ENCODE results near the gene SCRN3. TPM values are rescaled to one million over a fixed set of nuclear protein-coding genes. Genes with fewer than 3 reads are reported as not detected.

SCRN3 gene
- total RNA-seq, 1 donor from 2014 or later: 18.0 TPM

DNA sequence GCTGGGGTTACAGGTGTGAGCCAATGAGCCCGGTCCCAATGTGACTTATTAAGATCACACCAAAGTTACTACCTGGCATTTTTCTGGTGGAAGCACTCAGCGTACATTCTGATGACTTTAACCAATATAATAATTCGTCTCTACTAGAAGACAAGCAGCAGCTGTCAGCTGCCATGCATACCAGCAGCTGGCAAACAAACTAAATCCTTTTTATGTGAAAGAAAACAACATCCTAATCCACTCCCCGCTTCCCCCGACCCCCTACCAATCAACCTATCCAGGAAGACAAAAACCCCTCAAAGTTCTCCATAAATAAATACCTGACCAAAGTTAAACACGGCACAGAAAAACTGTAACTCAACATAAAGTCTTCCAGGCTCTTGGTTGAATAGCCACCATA lies 49.2 kb downstream of the SCRN3 start:
- no peaks in the 10 kb centered on the region for H3K27me3 Mint-ChIP-seq
- TF ChIP-seq, protein P1, sequence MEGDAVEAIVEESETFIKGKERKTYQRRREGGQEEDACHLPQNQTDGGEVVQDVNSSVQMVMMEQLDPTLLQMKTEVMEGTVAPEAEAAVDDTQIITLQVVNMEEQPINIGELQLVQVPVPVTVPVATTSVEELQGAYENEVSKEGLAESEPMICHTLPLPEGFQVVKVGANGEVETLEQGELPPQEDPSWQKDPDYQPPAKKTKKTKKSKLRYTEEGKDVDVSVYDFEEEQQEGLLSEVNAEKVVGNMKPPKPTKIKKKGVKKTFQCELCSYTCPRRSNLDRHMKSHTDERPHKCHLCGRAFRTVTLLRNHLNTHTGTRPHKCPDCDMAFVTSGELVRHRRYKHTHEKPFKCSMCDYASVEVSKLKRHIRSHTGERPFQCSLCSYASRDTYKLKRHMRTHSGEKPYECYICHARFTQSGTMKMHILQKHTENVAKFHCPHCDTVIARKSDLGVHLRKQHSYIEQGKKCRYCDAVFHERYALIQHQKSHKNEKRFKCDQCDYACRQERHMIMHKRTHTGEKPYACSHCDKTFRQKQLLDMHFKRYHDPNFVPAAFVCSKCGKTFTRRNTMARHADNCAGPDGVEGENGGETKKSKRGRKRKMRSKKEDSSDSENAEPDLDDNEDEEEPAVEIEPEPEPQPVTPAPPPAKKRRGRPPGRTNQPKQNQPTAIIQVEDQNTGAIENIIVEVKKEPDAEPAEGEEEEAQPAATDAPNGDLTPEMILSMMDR (IDR thresholded peaks at IDR 0.05; ENCODE audit: unreplicated experiment): no peak
- H3K4me3 Mint-ChIP-seq (ENCODE audit: low read depth): no peak overlapping the region
- no peak overlapping the region for H3K27ac Mint-ChIP-seq
- no peaks in the 10 kb centered on the region for H3K9me3 Mint-ChIP-seq (ENCODE audit: low read depth)
- H3K4me1 Mint-ChIP-seq (ENCODE audit: low read depth): peaks cover 3% of the 10 kb centered on the region
- DNase-seq (ENCODE audit: low spot score, unreplicated experiment): no peak
- no peaks in the 10 kb centered on the region for H3K36me3 Mint-ChIP-seq (ENCODE audit: insufficient read depth)

DNA sequence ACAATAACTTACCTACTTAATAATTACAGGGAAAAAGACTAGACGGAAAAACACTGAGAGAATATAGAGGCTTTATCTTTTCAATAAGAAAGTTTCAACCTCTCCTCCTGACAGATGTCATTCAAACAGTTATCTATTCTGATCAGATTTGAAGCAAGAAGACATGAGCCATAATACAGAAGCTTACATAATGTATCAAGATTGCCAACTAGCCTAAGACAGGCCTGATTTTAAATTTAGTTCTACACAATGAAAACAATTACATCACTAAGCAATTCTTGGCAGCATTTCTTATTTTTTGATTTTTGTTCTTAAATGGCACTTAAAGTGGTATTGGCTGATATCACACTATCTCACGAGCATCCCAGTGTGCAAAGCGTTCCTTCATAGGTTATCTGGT lies 49.7 kb downstream of the SCRN3 start:
- TF ChIP-seq, protein P1 (IDR thresholded peaks at IDR 0.05; ENCODE audit: unreplicated experiment): no peak
- H3K36me3 Mint-ChIP-seq (ENCODE audit: insufficient read depth): no peaks in the 10 kb centered on the region
- no peak for DNase-seq (ENCODE audit: low spot score, unreplicated experiment)
- no peak overlapping the region for H3K27ac Mint-ChIP-seq
- no peaks in the 10 kb centered on the region for H3K9me3 Mint-ChIP-seq (ENCODE audit: low read depth)
- H3K27me3 Mint-ChIP-seq: no peaks in the 10 kb centered on the region
- no peak overlapping the region for H3K4me3 Mint-ChIP-seq (ENCODE audit: low read depth)
- H3K4me1 Mint-ChIP-seq (ENCODE audit: low read depth): peaks cover 3% of the 10 kb centered on the region

DNA sequence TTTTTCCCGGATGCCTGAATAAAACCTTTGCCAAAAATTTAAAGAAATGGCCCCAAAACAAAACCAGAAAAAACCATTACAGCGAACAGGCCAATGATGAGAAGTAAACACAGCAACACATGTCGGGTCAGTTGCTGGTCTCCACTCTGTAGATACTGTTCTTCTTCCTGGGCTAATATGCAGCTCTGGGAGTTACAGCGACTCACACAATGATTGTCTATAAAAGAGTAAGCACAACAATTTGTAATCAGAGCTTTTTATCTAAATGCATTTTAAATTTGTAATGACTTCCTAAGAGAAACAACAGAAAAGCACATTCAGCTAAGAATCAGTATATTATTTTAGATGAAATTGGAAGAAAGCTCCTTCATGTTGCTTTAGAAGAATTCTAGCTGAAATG lies 51.0 kb downstream of the SCRN3 start:
- Mint-ChIP-seq H3K4me3 (ENCODE audit: low read depth) (no peak overlapping the region), H3K27me3 (no peaks in the 10 kb centered on the region), H3K36me3 (ENCODE audit: insufficient read depth) (no peaks in the 10 kb centered on the region), H3K9me3 (ENCODE audit: low read depth) (no peaks in the 10 kb centered on the region), H3K4me1 (ENCODE audit: low read depth) (peaks cover 3% of the 10 kb centered on the region), H3K27ac (no peak overlapping the region)
- TF ChIP-seq, protein P1 (IDR thresholded peaks at IDR 0.05; ENCODE audit: unreplicated experiment): no peak
- DNase-seq (ENCODE audit: low spot score, unreplicated experiment): no peak

DNA sequence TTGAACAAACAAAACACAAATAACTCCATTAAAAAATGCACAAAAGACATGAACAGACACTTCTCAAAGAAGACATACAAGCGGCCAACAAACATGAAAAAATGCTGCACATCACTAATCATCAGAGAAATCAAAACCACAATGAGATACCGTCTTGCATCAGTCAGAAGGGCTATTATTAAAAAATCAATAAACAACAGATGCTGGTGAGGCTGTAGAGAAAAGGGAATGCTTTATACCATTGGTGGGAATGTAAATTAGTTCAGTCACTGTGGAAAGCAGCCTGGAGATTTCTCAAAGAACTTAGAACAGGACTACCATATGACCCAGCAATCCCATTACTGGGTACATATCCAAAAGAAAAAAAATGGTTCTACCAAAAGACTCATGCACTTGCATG lies 53.5 kb downstream of the SCRN3 start:
- Mint-ChIP-seq H3K9me3 (ENCODE audit: low read depth) (no peaks in the 10 kb centered on the region), H3K4me1 (ENCODE audit: low read depth) (peaks cover 3% of the 10 kb centered on the region), H3K27me3 (no peaks in the 10 kb centered on the region), H3K4me3 (ENCODE audit: low read depth) (no peak overlapping the region), H3K36me3 (ENCODE audit: insufficient read depth) (no peaks in the 10 kb centered on the region), H3K27ac (no peak overlapping the region)
- TF ChIP-seq, protein P1 (IDR thresholded peaks at IDR 0.05; ENCODE audit: unreplicated experiment): no peak
- DNase-seq (ENCODE audit: low spot score, unreplicated experiment): no peak

DNA sequence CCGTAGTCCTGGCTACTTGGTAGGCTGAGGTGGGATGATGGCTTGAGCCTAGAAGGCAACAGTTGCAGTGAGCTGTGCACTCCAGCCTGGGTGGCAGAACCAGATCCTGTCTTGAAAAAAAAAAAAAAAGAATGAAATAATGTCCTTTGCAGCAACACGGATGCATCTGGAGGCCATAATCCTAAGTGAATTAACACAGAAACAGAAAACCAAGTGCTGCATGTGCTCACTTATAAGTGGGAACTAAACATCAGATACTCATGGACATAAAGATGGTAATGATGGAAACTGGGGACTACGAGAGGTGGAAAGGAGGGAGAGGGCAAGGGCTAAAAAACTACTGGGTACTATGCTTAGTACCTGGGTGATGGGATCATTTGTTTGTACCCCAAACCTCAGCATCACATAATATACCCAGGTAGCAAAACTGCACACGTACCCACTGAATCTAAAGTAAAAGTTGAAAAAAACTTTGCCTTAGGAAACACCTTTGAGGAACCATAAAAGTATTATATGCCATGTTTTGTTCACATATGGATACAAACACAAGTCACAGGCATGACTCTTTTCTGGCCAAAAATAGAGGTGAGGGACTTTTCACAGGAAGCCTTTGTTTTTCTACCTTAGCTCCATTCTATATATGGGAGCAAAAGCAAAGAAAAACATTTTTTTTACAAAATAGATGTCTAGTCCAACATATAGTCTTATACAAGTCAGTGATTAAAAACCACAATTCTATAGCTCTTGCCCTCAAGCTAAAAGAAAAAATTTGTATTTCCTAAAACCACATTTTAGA lies 54.7 kb downstream of the SCRN3 start:
- no peaks in the 10 kb centered on the region for H3K36me3 Mint-ChIP-seq (ENCODE audit: insufficient read depth)
- no peak overlapping the region for H3K4me3 Mint-ChIP-seq (ENCODE audit: low read depth)
- H3K27ac Mint-ChIP-seq: no peak overlapping the region
- TF ChIP-seq, protein P1 (IDR thresholded peaks at IDR 0.05; ENCODE audit: unreplicated experiment): no peak
- H3K4me1 Mint-ChIP-seq (ENCODE audit: low read depth): no peaks in the 10 kb centered on the region
- H3K27me3 Mint-ChIP-seq: no peaks in the 10 kb centered on the region
- no peaks in the 10 kb centered on the region for H3K9me3 Mint-ChIP-seq (ENCODE audit: low read depth)
- DNase-seq (ENCODE audit: low spot score, unreplicated experiment): no peak
